Effector memory CD4-positive, alpha-beta T cell (primary cell): ENCODE results near the gene FBXL17.

ENCODE experiments used
- DNase-seq, 3 donors: peaks; one replicate each; pipeline ENCODE4 v3.0.0-alpha.2; 2020
- H3K27ac ChIP-seq: 2 replicates; pipeline ENCODE4 v1.7.0; 2013; ENCODE audit warnings: mild to moderate bottlenecking, low read length, moderate library complexity; ENCODE audit not compliant: insufficient read depth, poor library complexity, severe bottlenecking
- H3K27me3 ChIP-seq: replicated peaks from 2 replicates; pipeline ENCODE4 v1.7.0; 2013; ENCODE audit warnings: mild to moderate bottlenecking, low read length; ENCODE audit not compliant: insufficient read depth, control insufficient read depth, poor library complexity, severe bottlenecking
- H3K36me3 ChIP-seq: 2 replicates; pipeline ENCODE4 v1.7.0; 2013; ENCODE audit warnings: mild to moderate bottlenecking, low read length, moderate library complexity; ENCODE audit not compliant: control insufficient read depth, insufficient read depth
- H3K4me1 ChIP-seq: 2 replicates; pipeline ENCODE4 v1.7.0; 2013; ENCODE audit warnings: low read length, mild to moderate bottlenecking; ENCODE audit not compliant: control insufficient read depth, insufficient read depth, poor library complexity, severe bottlenecking
- H3K4me3 ChIP-seq: 2 replicates; pipeline ENCODE4 v1.7.0; 2013; ENCODE audit warnings: low read length, low read depth, mild to moderate bottlenecking; ENCODE audit not compliant: insufficient read depth, poor library complexity, severe bottlenecking
- H3K9me3 ChIP-seq: 2 replicates; pipeline ENCODE4 v1.7.0; 2013; ENCODE audit warnings: mild to moderate bottlenecking, low read length, moderate library complexity; ENCODE audit not compliant: control insufficient read depth

FBXL17 gene

DNA sequence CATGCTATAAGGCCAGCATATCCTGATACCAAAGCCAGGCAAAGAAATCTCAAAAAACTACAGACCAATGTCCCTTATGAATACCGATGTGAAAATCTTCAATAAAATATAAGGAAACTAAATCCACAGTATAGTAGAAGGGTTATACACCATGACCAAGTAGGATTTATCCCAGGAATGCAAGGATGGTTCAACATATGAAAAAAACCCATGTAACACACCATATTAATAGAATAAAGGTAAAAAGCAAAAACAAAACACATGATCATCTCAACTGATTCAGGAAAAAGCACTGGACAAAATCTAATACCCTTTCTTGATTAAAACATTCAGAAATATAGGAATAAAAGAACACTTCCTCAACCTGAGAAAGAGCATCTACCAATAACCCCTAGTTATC is 6.1 kb downstream of the FBXL17 start:
- Histone ChIP-seq H3K27me3 (no peaks in the 10 kb centered on the region), H3K4me1 (peaks cover 8% of the 10 kb centered on the region)
- no peak for DNase-seq

DNA sequence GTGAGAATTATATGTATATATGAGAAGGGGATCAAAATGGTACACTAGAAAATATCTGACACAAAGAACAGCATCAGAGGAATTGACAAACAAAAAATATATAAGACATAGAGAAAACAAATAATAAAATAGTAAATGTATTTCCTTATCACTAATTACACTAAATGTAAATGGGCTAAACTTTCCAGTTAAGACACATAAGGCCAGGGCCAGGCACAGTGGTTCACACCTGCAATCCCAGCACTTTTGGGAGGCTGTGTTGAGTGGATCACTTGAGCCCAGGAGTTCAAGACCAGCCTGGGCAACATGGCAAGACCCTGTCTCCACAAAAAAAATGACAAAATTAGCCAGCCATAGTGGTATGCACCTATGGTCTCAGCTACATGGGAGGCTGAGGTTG is 8.5 kb downstream of the FBXL17 start:
- H3K27ac ChIP-seq = no peak overlapping the region
- H3K4me3 ChIP-seq = no peak overlapping the region
- no peak for DNase-seq
- no peaks in the 10 kb centered on the region for H3K27me3 ChIP-seq
- H3K9me3 ChIP-seq = peaks cover 4% of the 10 kb centered on the region
- no peaks in the 10 kb centered on the region for H3K36me3 ChIP-seq
- H3K4me1 ChIP-seq = no peaks in the 10 kb centered on the region

More for the DNA sequence above, 6.1 kb downstream of the FBXL17 start:
- H3K27ac ChIP-seq = no peak overlapping the region
- H3K36me3 ChIP-seq = no peaks in the 10 kb centered on the region
- no peak overlapping the region for H3K4me3 ChIP-seq
- peaks cover 4% of the 10 kb centered on the region for H3K9me3 ChIP-seq

DNA sequence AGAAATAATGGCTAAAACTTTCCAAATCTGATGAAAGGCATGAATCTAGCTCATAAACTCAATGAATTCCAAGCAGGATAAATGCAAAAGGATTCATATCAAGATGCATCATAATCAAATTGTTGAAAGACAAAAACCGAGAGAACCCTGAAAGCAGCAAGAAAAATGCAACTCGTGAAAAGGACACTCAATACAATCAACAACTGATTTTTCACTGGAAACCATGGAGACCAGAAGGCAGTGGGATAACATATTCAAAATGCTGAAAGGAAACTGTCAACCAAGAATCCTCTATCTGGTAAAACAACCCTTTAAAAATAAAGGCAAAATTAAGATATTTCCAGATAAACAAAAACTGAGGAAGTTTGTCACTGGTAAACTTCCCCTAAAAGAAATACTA is 9.5 kb downstream of the FBXL17 start:
- H3K9me3 ChIP-seq = peaks cover 4% of the 10 kb centered on the region
- H3K27me3 ChIP-seq = no peaks in the 10 kb centered on the region
- H3K27ac ChIP-seq = no peak overlapping the region
- DNase-seq = no peak
- no peaks in the 10 kb centered on the region for H3K4me1 ChIP-seq
- H3K4me3 ChIP-seq = no peak overlapping the region
- H3K36me3 ChIP-seq = no peaks in the 10 kb centered on the region

DNA sequence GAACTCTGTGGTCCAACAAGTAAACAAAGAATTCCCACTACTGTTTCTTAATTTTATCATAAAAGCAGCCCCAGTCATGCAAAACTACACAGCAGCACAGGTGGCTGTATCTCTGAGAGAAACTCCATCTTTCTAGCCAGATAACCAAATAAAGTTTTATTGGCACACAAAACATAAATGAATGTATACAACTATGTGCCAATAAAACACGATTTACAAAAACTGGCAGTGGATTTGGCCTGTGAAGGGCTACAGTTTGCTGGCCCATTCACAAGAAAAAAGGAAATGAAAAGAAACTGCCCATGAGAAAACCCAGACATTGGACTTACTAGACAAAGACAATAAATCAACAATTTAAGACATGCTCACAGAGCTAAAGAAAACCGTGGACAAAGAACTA is 10.6 kb downstream of the FBXL17 start:
- Histone ChIP-seq H3K9me3 (peaks cover 4% of the 10 kb centered on the region), H3K27ac (no peak overlapping the region), H3K36me3 (peaks cover 4% of the 10 kb centered on the region), H3K4me1 (no peaks in the 10 kb centered on the region), H3K4me3 (no peak overlapping the region), H3K27me3 (no peaks in the 10 kb centered on the region)
- no peak for DNase-seq

DNA sequence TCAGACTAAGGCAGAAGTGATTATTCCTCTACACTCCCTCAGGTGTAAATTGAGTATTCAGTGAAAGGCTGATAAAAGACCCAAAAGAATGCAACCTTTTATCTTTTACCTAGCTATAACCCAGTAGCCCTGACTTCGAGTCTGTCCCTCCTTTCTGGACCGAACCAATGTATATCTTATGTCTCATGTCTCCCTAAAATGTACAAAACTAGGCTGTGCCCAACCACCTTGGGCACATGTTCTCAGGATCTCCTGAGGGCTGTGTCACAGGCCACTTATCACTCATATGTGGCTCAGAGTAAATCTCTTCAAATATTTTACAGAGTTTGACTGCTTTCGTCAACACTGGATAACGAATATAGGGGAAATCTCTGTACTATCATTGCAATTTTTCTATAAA is 12.7 kb downstream of the FBXL17 start:
- no peaks in the 10 kb centered on the region for H3K27me3 ChIP-seq
- DNase-seq = no peak
- no peak overlapping the region for H3K4me3 ChIP-seq
- H3K4me1 ChIP-seq = no peaks in the 10 kb centered on the region
- peaks cover 11% of the 10 kb centered on the region for H3K36me3 ChIP-seq
- no peaks in the 10 kb centered on the region for H3K9me3 ChIP-seq
- no peak overlapping the region for H3K27ac ChIP-seq

DNA sequence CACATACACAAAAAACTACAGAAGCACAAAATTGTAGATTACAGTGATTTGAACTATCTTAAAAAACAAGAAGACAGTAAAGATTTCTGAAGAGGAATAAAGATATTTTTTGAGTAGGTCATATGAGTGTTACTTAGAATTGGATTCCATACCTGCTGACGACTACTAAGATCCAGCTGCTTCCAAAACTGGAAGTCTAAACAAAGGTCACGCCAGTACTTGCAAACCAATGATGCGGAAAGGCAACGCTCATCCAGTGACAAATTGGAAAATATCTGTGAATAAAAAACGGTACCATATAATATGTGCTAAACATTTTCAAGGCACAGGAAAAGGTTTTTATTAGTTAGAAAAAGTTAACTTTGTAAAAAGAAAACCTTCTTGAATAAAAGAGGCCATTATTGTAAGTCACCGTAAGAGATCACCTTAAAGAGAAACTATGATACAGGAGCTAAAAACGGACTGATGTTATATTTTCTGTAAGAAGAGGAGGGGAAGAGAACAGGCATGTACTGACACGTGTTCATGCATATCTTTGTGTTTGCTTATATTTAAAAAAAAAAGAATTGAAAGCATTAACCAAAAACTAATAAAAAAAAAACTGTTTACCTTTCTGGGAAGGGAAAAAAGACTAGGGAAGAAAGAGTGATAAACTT is 14.1 kb downstream of the FBXL17 start:
- Histone ChIP-seq H3K36me3 (peaks cover 12% of the 10 kb centered on the region), H3K9me3 (no peaks in the 10 kb centered on the region), H3K4me3 (no peak overlapping the region), H3K27ac (no peak overlapping the region), H3K27me3 (no peaks in the 10 kb centered on the region), H3K4me1 (no peaks in the 10 kb centered on the region)
- DNase-seq = no peak

DNA sequence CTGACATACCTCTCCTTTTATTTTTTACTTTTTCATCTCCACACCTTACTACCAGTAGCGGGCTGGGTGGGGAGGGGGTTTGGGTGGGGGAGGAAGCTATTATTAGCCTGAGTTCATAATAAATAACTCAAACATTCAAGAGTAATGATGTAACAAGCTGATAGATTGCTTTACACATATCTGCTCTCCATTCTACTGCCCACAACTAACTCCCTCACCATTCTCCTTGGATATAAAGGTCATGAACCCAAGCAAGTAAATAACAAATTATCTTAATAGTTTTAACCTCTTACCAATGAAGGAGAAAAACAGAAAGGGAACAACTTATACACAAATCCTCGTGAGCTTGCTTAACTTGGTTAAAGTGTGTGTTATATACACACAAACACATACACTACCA is 15.4 kb downstream of the FBXL17 start:
- DNase-seq = no peak
- Histone ChIP-seq H3K27ac (no peak overlapping the region), H3K9me3 (no peaks in the 10 kb centered on the region), H3K4me3 (no peak overlapping the region), H3K27me3 (no peaks in the 10 kb centered on the region), H3K36me3 (peaks cover 12% of the 10 kb centered on the region), H3K4me1 (no peaks in the 10 kb centered on the region)

DNA sequence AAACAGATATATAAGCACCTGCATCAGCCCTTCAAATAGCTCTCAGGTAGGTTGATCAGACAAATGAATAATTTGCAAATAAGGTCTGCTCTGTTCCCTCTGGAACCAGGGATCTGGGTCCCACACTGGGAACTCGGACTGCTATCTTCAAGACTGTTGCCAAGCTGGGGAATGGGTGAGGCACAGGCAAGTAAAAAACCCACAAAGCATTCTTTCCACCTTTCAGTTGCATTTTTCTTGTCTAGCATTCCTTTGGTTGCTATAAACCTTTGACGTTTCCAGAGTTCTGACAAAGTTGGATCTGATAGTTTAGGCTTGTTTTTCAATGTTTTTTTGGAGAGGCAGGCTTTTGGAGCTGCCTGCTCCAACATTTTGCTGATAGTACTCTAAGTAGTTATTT is 20.1 kb downstream of the FBXL17 start:
- no peaks in the 10 kb centered on the region for H3K9me3 ChIP-seq
- DNase-seq = no peak
- no peak overlapping the region for H3K4me3 ChIP-seq
- peaks cover 10% of the 10 kb centered on the region for H3K36me3 ChIP-seq
- peaks cover 5% of the 10 kb centered on the region for H3K4me1 ChIP-seq
- H3K27ac ChIP-seq = no peak overlapping the region
- H3K27me3 ChIP-seq = no peaks in the 10 kb centered on the region

DNA sequence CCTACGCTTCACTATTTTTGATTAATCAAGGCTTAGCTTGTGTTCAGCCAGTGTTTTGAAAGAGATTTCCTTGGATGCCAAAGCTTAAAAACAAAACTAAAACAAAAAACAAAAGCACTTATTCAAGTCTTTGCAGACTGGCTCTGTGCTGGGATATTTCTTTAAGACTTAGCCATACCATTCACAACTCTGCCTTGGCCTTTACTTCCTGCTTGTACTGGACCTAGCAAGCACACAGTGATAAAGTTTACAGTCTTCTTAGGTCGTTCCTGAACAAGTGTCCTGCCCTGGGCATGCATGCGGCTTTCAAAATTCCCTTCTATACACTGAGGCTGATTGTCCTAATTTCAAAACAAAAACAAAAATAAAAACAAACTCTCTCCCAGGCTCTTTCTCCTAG is 20.7 kb downstream of the FBXL17 start:
- Histone ChIP-seq H3K9me3 (no peaks in the 10 kb centered on the region), H3K4me1 (peaks cover 5% of the 10 kb centered on the region), H3K27ac (no peak overlapping the region), H3K36me3 (peaks cover 9% of the 10 kb centered on the region), H3K27me3 (no peaks in the 10 kb centered on the region), H3K4me3 (no peak overlapping the region)
- no peak for DNase-seq

DNA sequence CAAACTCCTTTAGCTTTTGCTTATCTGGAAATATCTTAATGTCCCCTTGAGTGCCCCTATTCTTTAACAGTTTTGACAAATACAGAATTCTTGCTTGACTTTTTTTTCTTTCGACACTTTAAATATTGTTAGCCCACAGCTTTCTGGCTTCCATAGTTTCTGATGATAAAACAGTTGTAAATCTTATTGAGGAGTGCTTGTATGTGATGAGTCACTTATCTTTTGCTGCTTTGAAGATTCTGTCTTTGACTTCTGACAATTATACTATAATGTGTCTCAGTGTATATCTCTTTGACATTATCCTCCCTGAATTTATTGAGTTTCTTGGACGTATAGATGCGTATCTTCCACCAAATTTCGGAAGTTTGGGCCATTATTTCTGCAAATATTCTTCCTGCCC is 21.6 kb downstream of the FBXL17 start:
- no peak for DNase-seq
- peaks cover 9% of the 10 kb centered on the region for H3K36me3 ChIP-seq
- no peaks in the 10 kb centered on the region for H3K9me3 ChIP-seq
- H3K27ac ChIP-seq = no peak overlapping the region
- no peaks in the 10 kb centered on the region for H3K27me3 ChIP-seq
- no peak overlapping the region for H3K4me3 ChIP-seq
- H3K4me1 ChIP-seq = peaks cover 5% of the 10 kb centered on the region
